ENCODE data around the gene CEACAM3.

The CEACAM3 gene

GRCh38 chr19:41849067-41849466 is 52.7 kb downstream of the CEACAM3 start:
- no peak overlapping the region for H3K4me3 ChIP-seq (IDR thresholded peaks at IDR 0.05; ENCODE audit: insufficient read depth, low read depth, low read length)
- no peak overlapping the region for H3K9ac ChIP-seq
- H3K4me1 ChIP-seq (ENCODE audit: low read depth, poor library complexity, severe bottlenecking) = no peaks in the 10 kb centered on the region
- no peak overlapping the region for H3K27ac ChIP-seq
- H3K27me3 ChIP-seq (ENCODE audit: insufficient read depth, low read depth) = peaks cover 83% of the 10 kb centered on the region
- TF ChIP-seq CTCF (conservative IDR thresholded peaks at IDR 0.05; ENCODE audit: low read depth, low read length) = no peak
- no peaks in the 10 kb centered on the region for H4K20me1 ChIP-seq (ENCODE audit: insufficient read depth)
- no peaks in the 10 kb centered on the region for H3K36me3 ChIP-seq (ENCODE audit: insufficient read depth)
- H2AFZ ChIP-seq (ENCODE audit: low read depth) = no peak overlapping the region
- H3K79me2 ChIP-seq (ENCODE audit: insufficient read depth, low read depth) = no peaks in the 10 kb centered on the region
- H3K4me2 ChIP-seq = no peak overlapping the region

GRCh38 chr19:41850381-41850780 is 54.0 kb downstream of the CEACAM3 start:
- H3K79me2 ChIP-seq (ENCODE audit: insufficient read depth, low read depth) = no peaks in the 10 kb centered on the region
- H3K27me3 ChIP-seq (ENCODE audit: insufficient read depth, low read depth) = peaks cover 94% of the 10 kb centered on the region
- no peak overlapping the region for H3K4me2 ChIP-seq
- H3K36me3 ChIP-seq (ENCODE audit: insufficient read depth) = no peaks in the 10 kb centered on the region
- H2AFZ ChIP-seq (ENCODE audit: low read depth) = no peak overlapping the region
- no peak overlapping the region for H3K27ac ChIP-seq
- no peak overlapping the region for H3K9ac ChIP-seq
- H3K4me3 ChIP-seq (IDR thresholded peaks at IDR 0.05; ENCODE audit: insufficient read depth, low read depth, low read length) = no peak overlapping the region
- no peak for TF ChIP-seq CTCF (conservative IDR thresholded peaks at IDR 0.05; ENCODE audit: low read depth, low read length)
- H3K4me1 ChIP-seq (ENCODE audit: low read depth, poor library complexity, severe bottlenecking) = no peaks in the 10 kb centered on the region
- no peaks in the 10 kb centered on the region for H4K20me1 ChIP-seq (ENCODE audit: insufficient read depth)

GRCh38 chr19:41851456-41851855 is 55.1 kb downstream of the CEACAM3 start:
- Histone ChIP-seq H3K4me2 (no peak overlapping the region), H3K4me3 (IDR thresholded peaks at IDR 0.05; ENCODE audit: insufficient read depth, low read depth, low read length) (no peak overlapping the region), H3K79me2 (ENCODE audit: insufficient read depth, low read depth) (no peaks in the 10 kb centered on the region), H3K27ac (no peak overlapping the region), H3K9ac (no peak overlapping the region), H3K4me1 (ENCODE audit: low read depth, poor library complexity, severe bottlenecking) (no peaks in the 10 kb centered on the region), H3K36me3 (ENCODE audit: insufficient read depth) (no peaks in the 10 kb centered on the region), H3K27me3 (ENCODE audit: insufficient read depth, low read depth) (peaks cover 86% of the 10 kb centered on the region), H4K20me1 (ENCODE audit: insufficient read depth) (no peaks in the 10 kb centered on the region), H2AFZ (ENCODE audit: low read depth) (no peak overlapping the region)
- TF ChIP-seq CTCF (conservative IDR thresholded peaks at IDR 0.05; ENCODE audit: low read depth, low read length) = no peak

- H3K9ac ChIP-seq = no peak overlapping the region
- no peaks in the 10 kb centered on the region for H3K4me1 ChIP-seq (ENCODE audit: low read depth, poor library complexity, severe bottlenecking)
- H3K27me3 ChIP-seq (ENCODE audit: insufficient read depth, low read depth) = peaks cover 70% of the 10 kb centered on the region
- no peak for TF ChIP-seq CTCF (conservative IDR thresholded peaks at IDR 0.05; ENCODE audit: low read depth, low read length)
- H2AFZ ChIP-seq (ENCODE audit: low read depth) = no peak overlapping the region
- H3K79me2 ChIP-seq (ENCODE audit: insufficient read depth, low read depth) = no peaks in the 10 kb centered on the region
- no peaks in the 10 kb centered on the region for H4K20me1 ChIP-seq (ENCODE audit: insufficient read depth)
- no peaks in the 10 kb centered on the region for H3K36me3 ChIP-seq (ENCODE audit: insufficient read depth)
- H3K4me3 ChIP-seq (IDR thresholded peaks at IDR 0.05; ENCODE audit: insufficient read depth, low read depth, low read length) = no peak overlapping the region
- no peak overlapping the region for H3K4me2 ChIP-seq
- H3K27ac ChIP-seq = no peak overlapping the region
Measured at GRCh38 chr19:41853344-41853743, 57.0 kb downstream of the CEACAM3 start.
